Measurements from ENCODE around the gene CRB2.

GRCh38 chr9:123322273-123323195, 33.5 kb upstream of the CRB2 start:
- TF ChIP-seq CTCF (IDR thresholded peaks at IDR 0.05; ENCODE audit: insufficient read depth, low read length): no peak
- no peak for TF ChIP-seq REST (IDR thresholded peaks at IDR 0.05; ENCODE audit: insufficient replicate concordance, low read depth)
